ENCODE data around the gene FSTL4.

Gene FSTL4

GRCh38 chr5:133439859-133440258 is 172.5 kb downstream of the FSTL4 start:
- no peak for DNase-seq (ENCODE audit: extremely low read depth, low read depth)
- TF ChIP-seq CTCF (IDR thresholded peaks at IDR 0.05; ENCODE audit: low read depth, low read length): no peak

GRCh38 chr5:133438487-133438886 is 173.9 kb downstream of the FSTL4 start:
- TF ChIP-seq CTCF (IDR thresholded peaks at IDR 0.05; ENCODE audit: low read depth, low read length): no peak
- DNase-seq (ENCODE audit: extremely low read depth, low read depth): no peak

GRCh38 chr5:133434336-133434735 is 178.0 kb downstream of the FSTL4 start:
- no peak for DNase-seq (ENCODE audit: extremely low read depth, low read depth)
- no peak for TF ChIP-seq CTCF (IDR thresholded peaks at IDR 0.05; ENCODE audit: low read depth, low read length)

GRCh38 chr5:133433641-133434040 is 178.7 kb downstream of the FSTL4 start:
- no peak for DNase-seq (ENCODE audit: extremely low read depth, low read depth)
- TF ChIP-seq CTCF (IDR thresholded peaks at IDR 0.05; ENCODE audit: low read depth, low read length): no peak

- TF ChIP-seq CTCF (IDR thresholded peaks at IDR 0.05; ENCODE audit: low read depth, low read length): no peak
- no peak for DNase-seq (ENCODE audit: extremely low read depth, low read depth)
These were observed 179.3 kb downstream of the FSTL4 start for GRCh38 chr5:133432956-133433532.

GRCh38 chr5:133431326-133431865 is 180.9 kb downstream of the FSTL4 start:
- no peak for DNase-seq (ENCODE audit: extremely low read depth, low read depth)
- TF ChIP-seq CTCF (IDR thresholded peaks at IDR 0.05; ENCODE audit: low read depth, low read length): no peak

GRCh38 chr5:133430095-133430494 is 182.2 kb downstream of the FSTL4 start:
- DNase-seq (ENCODE audit: extremely low read depth, low read depth): no peak

More at GRCh38 chr5:133430095-133430494, 182.2 kb downstream of the FSTL4 start:
- no peak for TF ChIP-seq CTCF (IDR thresholded peaks at IDR 0.05; ENCODE audit: low read depth, low read length)
